Measurements from ENCODE around the gene GUK1.
"Not testable (repeated sequence)": the region's sequence is repeated elsewhere in the genome, so short reads cannot be mapped to it uniquely, and the experiment has no call there.

GUK1 gene

DNA sequence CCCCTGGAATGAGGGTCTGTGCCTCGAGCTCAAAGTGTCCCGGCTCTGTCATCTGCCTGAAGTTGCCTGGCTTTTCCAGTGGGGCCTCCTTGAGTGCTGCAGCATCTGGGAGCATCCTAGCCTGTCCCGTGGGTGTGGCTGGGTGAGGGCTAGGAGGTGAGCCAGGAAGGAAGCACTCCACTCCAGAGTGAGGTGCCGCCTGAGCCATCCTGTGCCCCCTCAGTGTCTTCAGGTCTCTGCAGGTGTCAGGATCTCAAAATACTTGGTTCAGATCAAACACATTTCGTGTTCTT, 37.0 kb downstream of the GUK1 start:
- no peak for DNase-seq (ENCODE audit: low read depth in 2 of 2)

DNA sequence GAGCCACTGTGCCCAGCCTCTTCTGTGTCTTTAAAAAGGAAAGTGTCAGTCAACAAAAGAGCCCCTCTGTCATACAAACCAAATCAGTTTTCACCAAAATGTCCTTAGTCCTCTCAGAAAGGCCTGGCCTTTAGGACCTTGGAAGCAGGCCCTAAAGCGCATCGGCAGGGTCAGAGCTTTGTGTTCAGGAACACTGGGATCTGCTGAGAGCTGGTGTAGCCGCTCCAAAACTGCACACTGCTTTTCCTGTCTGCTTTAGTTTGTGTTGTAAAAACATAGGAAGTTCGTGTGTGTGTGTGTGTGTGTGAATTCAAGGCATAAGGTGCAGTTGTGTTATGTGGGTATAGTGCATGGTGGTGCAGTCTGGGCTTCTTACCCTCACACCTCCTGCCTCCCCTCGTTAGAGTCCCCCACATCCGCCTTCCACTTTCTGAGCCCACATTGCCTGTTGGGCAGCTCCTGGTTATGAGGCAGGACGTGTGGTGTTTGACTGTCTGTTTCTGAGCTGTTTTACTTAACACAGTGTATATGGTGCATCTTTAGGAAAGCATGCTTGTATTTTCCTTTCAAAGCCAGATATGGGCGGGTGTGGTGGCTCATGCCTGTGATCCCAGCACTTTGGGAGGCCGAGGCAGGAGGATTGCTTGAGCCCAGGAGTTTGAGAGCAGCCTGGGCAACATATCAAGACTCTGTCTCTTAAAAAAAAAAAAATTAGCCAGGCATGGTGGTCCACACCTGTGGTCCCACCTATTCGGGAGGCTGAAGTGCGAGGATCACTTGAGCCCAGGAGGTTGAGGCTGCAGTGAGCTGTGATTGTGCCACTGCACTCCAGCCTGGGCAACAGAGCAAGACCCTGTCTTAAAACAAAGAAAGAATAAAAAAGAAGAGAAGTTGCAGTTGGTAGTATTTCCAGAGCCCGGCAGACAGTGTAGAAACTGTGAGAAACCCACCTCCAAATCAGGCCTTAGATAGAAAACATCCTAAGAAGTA, 37.9 kb downstream of the GUK1 start:
- no peak for DNase-seq (ENCODE audit: low read depth in 2 of 2)

DNA sequence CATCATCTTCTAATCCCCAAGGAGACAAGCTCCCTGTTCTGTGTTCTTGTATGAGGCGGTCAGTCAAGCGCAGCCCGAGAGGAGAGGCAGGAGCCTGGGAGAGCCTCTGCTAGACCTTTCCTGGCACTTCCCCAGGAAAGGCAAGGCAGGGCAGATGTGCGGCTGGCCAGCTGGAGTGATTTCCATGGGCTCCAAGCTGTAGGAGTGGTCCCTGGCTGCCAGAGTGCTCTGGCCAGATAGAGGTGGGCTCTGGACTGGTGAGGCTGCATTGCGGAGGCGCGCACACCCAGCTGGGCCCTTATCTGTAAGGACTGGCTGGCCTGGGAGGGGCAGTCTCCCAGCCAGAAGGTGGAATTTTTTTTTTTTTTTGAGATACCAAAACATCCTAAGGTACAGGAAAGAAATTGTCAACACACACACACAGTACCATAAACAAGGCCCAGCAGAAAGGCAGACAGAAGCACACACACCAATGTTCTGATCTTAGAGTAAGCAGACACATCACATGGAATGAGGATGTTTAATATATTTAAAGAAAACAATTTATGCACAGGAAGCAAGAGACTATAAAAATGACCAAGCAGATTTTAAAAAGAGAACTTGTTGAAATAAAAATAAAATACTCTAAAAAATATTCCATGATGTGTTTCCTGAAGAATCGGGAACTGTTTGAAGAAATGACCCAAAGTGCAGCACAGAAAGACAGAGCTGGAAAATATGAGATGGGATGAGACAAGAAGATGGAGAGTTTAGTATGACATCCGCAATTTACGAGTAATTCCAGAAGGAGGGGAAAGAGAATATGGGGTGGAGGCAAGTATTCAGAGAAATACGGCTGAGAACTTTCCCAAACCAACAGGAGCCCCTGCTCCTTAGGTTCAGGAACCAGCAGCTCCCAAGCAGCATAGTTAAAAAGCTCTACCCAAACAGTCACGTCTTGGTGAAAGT, 38.9 kb downstream of the GUK1 start:
- DNase-seq (ENCODE audit: low read depth in 2 of 2): no peak

DNA sequence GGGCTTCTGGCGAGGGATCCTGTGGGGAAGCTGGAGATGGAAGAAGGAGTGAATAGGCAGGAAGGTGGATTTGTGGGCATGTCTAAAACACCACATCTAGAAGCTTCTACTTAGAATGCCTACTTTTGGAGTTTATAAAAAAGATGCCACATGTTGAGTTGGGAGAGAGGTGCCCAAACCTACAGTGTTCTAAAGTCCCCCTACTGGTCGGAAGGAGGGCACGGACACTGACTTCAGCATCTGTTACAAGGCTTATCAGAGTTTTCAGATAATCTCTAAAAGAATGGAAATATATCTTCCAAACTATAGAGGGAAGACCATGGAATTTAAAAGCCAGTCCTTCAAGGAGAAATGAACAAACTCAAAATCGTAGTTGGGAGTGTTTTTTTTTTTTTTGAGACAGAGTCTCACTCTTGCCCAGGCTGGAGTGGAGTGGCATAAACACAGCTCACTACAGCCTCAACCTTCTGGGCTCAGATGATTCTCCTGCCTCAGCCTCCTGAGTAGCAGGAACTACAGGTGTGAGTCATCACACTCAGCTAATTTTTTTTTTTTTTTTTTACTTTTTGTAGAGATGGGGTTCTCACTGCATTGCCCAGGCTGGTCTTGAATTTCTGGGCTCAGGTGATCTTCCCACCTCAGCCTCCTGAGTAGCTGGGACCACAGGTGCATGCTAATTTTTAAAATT, 40.3 kb downstream of the GUK1 start:
- DNase-seq (ENCODE audit: low read depth in 2 of 2): no peak

DNA sequence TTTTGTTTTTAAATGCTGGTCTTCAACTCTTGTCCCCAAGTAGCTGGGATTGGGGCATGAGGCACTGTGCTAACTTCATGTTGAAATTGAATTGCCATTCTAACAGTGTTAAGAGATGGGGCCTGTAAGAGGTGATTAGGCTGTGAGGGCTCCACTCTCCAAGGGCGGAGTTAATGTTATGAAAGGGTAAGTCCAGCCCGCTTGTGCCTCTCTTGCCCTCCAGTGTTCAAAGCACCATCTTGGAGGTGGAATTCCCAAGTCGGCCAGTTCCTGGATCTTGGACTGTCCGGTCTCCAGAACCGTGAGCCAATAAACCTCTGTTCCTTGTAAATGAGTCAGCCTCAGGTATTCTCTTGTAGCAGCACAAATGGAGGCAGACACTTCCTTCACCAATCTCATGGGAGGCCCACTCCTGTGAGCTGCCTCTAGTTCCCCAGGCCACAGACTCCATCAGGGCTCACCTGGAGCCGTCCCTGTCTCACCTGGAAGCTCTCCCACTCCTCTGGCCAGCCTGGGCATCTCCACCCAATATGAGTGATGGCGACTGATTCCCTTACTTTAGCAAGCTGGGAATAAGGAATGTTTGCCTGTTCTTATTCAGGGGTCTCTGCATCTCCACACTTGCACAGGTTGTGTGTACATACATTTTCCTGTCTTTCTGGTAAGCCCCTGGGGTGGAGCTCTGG, 41.0 kb downstream of the GUK1 start:
- no peak for DNase-seq (ENCODE audit: low read depth in 2 of 2)

DNA sequence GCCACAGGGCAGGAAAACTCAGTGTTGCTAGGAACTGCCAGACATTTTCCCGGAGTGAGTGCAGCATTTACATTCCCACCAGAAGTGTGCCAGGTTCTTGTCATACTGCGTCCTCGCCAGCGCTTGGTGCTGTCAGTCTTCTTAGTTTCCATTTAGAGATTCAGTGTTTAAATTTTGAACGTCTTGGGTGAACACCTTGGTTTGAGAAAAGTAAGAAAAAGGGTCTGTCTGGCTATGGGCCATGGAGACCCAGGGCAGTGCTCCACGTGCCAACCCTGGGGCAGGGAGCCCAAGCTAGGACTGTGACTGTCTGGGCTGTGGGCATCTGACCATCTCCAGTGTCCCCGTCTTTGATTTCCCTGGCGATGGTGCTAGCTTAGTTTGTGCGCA, 41.6 kb downstream of the GUK1 start:
- DNase-seq (ENCODE audit: low read depth in 2 of 2): no peak

DNA sequence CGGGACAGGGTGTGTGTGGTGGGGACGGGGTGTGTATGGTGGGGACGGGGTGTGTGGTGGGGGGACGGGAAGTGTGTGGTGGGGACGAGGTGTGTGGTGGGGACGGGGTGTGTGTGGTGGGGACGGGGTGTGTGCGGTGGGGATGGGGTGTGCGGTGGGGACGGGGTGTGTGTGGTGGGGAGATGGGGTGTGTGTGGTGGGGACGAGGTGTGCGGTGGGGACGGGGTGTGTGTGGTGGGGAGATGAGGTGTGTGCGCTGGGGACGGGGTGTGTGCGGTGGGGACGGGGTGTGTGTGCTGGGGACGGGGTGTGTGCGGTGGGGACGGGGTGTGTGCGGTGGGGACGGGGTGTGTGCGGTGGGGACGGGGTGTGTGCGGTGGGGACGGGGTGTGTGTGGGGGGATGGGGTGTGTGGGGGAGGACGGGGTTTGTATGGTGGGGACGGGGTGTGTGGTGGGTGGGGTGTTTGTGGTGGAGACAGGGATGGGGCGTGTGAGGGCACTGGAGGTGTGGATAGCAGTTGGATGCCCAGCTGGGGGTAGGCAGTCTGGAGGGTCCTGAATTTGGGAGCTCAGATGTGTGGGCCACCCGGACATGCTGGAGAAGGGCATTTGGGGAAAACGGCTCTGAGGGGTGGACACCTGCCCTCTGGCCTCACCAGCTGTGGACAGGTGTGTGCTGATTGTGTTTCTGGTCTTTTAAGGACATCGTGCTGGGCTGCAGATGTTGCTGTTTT, 42.4 kb downstream of the GUK1 start:
- no peak for DNase-seq (ENCODE audit: low read depth in 2 of 2)

DNA sequence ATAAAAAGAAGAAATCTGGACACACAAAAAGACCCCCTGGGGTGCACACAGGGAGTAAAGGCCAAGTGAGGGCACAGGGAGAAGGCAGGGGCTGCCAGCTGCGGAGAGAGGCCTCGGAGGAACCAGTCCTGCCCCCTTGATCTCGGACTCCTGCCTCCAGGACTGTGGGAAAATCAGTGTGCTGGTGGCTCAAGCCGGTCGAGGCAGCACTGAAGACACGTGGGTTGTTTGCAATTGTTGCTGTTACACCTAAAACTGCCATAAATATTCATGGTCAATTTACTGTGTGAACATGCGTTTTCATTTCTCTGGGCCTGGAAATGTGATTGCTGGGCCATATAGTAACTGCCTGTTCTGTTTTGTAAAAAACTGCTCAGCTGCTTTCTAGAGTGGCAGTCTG, 44.1 kb downstream of the GUK1 start:
- DNase-seq (ENCODE audit: low read depth in 2 of 2): no peak

DNA sequence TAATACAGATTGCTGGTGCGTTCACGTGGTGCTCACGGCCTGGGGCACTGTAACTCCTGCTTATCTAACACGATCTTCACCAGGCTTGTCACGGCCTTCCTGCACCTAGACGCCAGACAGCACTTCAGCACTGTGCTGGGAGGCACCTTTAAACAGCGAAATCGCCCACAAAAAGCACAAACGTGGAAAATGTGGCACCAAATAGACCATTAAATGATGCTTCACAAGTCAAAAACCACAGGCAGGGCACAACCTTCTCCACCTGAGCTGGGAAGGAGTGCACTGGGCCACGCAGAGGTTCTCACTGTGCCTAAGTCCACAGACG, 45.5 kb downstream of the GUK1 start:
- no peak for DNase-seq (ENCODE audit: low read depth in 2 of 2)

DNA sequence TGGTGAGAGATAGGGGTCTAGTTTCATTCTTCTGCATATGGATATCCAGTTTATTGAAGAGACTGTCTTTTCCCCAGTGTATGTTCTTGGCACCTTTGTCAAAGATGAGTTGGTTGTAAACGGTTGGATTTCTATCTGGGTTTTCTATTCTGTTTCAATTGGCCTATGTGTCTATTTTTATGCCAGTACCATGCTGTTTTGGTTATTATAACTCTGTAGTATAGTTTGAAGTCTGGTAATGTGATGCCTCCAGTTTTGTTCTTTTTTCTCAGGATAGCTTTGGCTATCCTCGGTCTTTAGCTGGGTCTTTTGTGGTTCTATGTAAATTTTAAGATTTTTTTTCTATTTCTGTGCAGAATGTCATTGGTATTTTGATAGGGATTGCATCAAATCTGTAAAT, 48.2 kb downstream of the GUK1 start:
- not testable (repeated sequence) for DNase-seq (ENCODE audit: low read depth in 2 of 2)

DNA sequence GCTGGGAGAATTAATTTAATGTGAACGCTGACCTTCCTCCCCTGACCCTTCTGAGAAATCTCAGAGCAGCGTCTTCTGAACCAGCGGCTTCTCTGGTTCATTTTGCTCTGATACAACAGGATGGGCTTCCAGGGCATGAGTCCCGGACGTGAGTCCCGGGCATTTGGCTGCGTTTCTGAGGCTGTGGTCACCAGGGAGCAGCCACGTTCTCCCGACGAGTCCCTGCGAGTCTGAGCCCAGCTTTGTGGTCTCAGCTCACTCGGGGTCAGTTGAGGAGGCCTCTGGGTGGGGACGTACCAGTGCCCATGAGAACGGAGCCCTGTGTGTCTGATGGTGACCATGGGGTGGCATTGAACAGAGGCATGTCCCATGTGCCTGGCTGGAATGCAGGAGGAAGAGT, 50.1 kb downstream of the GUK1 start:
- no peak for DNase-seq (ENCODE audit: low read depth in 2 of 2)

DNA sequence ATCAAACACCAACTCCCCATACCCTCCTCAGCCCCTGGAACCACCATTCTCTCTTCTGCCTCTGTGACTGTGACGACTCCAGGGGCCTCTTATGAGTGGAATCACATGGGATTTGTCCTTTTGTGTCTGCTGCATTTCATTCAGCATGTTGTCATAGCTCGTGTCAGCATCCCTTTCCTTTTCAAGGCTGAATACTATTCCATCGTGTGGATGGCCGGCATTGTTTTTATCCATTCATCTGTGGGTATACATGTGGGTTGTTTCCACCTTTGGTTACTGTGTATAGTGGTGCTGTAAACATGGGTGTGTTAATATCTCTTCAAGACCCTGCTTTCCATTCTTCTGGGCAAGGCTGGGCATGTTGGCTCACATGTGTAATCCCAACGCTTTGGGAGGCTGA, 50.7 kb downstream of the GUK1 start:
- DNase-seq (ENCODE audit: low read depth in 2 of 2): no peak

DNA sequence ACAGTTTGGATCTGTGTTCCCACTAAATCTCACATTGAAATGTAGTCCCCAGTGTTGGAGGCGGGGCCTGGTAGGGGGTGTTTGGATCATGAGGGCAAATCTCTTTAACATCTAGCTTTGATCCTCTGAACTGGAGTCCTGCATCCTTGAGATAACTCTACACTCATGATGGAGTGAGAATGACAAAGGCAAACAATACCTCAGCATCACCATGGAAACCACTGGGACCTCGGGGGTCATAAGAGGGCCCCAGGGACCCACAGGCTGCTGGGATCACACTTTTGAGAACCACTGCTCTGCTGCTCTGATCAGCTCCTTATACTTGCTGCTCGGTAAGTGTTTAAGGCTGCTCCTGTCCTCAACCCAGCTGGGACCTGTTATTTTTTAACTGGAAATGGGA, 54.4 kb downstream of the GUK1 start:
- no peak for DNase-seq (ENCODE audit: low read depth in 2 of 2)

DNA sequence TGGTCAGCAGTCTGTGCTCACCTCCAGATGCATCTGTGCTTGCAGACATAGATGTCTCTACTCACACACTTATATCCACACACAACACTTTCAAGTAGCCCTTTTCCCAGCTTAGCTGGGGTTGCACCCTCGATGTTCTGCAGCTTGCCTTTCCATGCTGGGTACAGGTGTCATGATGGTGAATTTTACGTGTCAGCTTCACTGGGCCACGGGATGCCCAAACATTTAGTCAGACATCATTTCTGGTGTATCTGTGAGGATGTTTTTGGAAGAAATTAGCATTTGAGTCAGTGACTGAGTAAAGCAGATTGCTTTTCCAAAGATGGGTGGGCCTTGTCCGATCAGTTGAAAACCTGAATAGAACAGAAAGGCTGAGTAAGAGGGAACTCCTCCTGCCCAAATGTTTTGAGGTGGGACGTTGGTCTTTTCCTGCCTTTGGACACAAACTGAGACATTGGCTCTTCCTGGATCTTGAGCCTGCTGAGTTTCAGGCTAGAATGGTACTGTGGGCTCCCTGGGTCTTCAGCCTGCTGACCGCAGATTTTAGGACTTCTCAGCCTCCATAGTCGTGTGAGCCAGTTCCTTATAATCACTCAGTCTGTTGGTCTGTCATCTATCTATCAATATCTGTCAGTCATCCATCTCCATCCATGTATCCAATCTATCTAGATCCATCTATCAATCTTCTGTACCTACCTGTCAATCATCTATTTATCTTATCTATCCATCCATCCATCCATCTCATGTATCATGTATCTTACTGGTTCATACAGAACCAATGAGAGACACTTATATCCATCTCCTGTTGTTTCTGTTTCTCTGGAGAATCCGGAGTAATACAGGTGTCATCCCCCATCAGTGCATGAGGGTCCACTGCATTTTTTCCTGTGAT, 55.1 kb downstream of the GUK1 start:
- no peak for DNase-seq (ENCODE audit: low read depth in 2 of 2)

DNA sequence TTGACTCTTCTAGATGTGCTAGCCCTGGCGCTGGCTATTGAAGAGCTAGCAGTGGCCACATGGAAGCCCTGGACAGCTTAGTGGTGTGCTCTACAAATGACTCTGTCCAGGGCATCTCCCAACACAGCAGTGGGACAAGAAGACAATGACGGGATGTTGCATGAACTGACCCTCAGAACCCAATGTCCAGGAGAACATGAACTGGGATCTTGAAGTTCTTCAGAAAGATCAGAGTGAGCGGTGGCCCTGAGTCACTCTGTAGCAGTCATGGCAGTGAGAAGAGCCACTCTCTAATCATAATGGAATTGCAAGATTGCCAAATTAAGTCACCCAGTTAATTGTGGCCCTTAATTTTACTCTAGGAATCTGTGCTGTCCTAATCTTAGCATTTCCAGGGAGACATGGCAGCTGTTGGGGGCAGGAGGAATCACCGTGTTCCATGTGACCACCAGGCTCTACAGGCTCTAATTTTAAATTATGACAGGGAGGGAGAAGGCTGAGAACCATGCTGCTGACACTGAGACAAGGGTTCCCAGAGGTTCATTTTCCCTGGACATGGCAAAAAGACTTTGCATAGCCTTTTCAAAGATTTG, 57.6 kb downstream of the GUK1 start:
- DNase-seq (ENCODE audit: low read depth in 2 of 2): no peak
